Colonic mucosa (tissue), 4 donors: ENCODE results near the gene LDLRAD2. TPM values are rescaled to one million over a fixed set of nuclear protein-coding genes. Genes with fewer than 3 reads are reported as not detected.

Source experiments
- DNase-seq: peaks from one replicate; pipeline ENCODE4 v3.0.0-alpha.2; 2020
- H3K27ac ChIP-seq: fragments of 200-600 bp; one replicate; pipeline ENCODE4 v1.8.0; 2021
- H3K27me3 ChIP-seq: fragments of 200-600 bp; one replicate; pipeline ENCODE4 v1.8.0; 2021
- H3K36me3 ChIP-seq: fragments of 200-600 bp; one replicate; pipeline ENCODE4 v1.8.0; 2021
- H3K4me1 ChIP-seq: fragments of 200-600 bp; one replicate; pipeline ENCODE4 v1.8.0; 2021; ENCODE audit warnings: mild to moderate bottlenecking
- H3K4me3 ChIP-seq: fragments of 200-600 bp; one replicate; pipeline ENCODE4 v1.8.0; 2021
- H3K9ac ChIP-seq, 2 donors: one replicate each; pipeline ENCODE4 v1.7.0; 2013; ENCODE audit warnings: control low read depth in 2 of 2, low read depth in 2 of 2, low read length in 2 of 2
- H3K9me3 ChIP-seq: fragments of 200-600 bp; one replicate; pipeline ENCODE4 v1.8.0; 2021
- intact Hi-C: fragments of 100-400 bp; cut with DNase I; formaldehyde crosslinking; loops from one replicate; pipeline ENCODE4 v1.14.1; 2022
- total RNA-seq, 2 donors: library from RNA; stranded (reverse); fragmentation: NEBNext Ultra II Directional in 1 of 2; extraction: Animal tissue kit (Norgen Biotek cat#: 25700) in 1 of 2; gene quantifications; one replicate each; pipeline ENCODE4 v1.2.1, GENCODE V29; 2021
- TF ChIP-seq, protein P1 (sequence below): fragments of 200-600 bp; IDR thresholded peaks from one replicate; pipeline ENCODE4 v1.8.0; 2022; ENCODE audit warnings: antibody characterized with exemption, mild to moderate bottlenecking
- donor health status: healthy.
- donor health status: DM: no; HTN: no; CAD: no.
- donor health status: DM: no; HTN: no; CAD: no.

LDLRAD2 gene
- total RNA-seq, 2 donors from 2014 or later, result 0.08 to 0.25 TPM

DNA sequence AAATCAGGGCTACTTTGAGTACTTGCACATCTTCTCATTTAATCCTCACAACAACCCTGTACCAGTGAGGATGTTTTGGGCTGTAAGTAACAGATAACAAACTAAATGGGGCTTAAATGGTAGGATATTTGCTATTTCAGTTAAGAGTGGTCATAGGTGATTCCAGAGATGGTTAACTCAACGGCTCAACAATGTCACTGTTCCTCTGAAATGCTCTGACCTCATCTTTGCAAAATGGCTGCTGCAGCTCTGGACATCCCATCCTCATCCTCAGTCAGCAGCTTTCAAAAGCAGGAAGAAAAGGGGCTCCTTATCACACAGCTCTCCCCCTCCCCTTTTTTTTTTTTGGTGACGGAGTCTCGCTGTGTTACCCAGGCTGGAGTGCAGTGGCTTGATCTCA lies 1.5 kb downstream of the LDLRAD2 start:
- H3K4me3 ChIP-seq, result no peak overlapping the region
- intact Hi-C loops, result loop anchor here (10.0 kb wide), 1 partner anchor 151 kb away; no protein-coding TSS in a partner anchor
- no peak overlapping the region for H3K27ac ChIP-seq
- TF ChIP-seq, protein P1, sequence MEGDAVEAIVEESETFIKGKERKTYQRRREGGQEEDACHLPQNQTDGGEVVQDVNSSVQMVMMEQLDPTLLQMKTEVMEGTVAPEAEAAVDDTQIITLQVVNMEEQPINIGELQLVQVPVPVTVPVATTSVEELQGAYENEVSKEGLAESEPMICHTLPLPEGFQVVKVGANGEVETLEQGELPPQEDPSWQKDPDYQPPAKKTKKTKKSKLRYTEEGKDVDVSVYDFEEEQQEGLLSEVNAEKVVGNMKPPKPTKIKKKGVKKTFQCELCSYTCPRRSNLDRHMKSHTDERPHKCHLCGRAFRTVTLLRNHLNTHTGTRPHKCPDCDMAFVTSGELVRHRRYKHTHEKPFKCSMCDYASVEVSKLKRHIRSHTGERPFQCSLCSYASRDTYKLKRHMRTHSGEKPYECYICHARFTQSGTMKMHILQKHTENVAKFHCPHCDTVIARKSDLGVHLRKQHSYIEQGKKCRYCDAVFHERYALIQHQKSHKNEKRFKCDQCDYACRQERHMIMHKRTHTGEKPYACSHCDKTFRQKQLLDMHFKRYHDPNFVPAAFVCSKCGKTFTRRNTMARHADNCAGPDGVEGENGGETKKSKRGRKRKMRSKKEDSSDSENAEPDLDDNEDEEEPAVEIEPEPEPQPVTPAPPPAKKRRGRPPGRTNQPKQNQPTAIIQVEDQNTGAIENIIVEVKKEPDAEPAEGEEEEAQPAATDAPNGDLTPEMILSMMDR, result no peak
- no peaks in the 10 kb centered on the region for H3K27me3 ChIP-seq
- no peak overlapping the region for H3K9ac ChIP-seq
- DNase-seq, result no peak
- H3K4me1 ChIP-seq, result no peaks in the 10 kb centered on the region
- H3K36me3 ChIP-seq, result no peaks in the 10 kb centered on the region
- no peaks in the 10 kb centered on the region for H3K9me3 ChIP-seq

DNA sequence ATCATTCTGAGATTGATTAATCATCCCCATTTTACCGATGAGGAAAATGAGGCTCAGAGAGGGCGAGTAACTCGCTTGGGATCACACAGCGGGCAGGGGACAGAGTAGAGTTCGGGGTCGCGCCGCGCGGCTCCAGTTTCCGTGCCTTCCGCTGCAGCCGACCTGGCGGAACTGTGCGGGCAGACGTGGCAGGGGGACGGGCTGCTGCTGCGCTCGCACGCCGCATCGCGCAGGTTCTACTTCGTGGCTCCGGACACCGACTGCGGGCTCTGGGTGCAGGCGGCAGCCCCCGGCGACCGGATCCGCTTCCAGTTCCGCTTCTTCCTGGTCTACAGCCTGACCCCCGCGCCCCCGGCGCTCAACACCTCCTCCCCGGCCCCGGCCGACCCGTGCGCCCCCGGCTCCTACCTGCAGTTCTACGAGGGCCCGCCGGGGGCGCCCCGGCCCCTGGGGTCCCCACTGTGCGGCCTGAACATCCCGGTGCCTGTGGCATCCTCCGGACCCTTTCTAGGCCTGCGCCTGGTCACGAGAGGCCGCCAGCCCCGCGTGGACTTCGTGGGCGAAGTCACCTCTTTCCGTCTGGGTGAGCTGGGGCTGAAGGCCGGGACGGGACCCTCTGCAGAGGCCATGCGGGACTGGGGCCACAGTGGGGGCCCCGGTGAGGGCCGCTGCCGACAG lies 2.3 kb downstream of the LDLRAD2 start:
- no peak for DNase-seq
- TF ChIP-seq, protein P1, result peak; percentile 42
- H3K9me3 ChIP-seq, result no peaks in the 10 kb centered on the region
- H3K27ac ChIP-seq, result no peak overlapping the region
- H3K27me3 ChIP-seq, result no peaks in the 10 kb centered on the region
- H3K4me1 ChIP-seq, result no peaks in the 10 kb centered on the region
- H3K9ac ChIP-seq, result peak overlapping the region in 1 of 2 donors; percentile 50
- peak overlapping the region; percentile 34 for H3K4me3 ChIP-seq
- H3K36me3 ChIP-seq, result no peaks in the 10 kb centered on the region
- intact Hi-C loops, result loop anchor here (10.0 kb wide), 1 partner anchor 150 kb away; no protein-coding TSS in a partner anchor

GRCh38 chr1:21814981-21815582 lies 3.0 kb downstream of the LDLRAD2 start:
- H3K9me3 ChIP-seq, result no peaks in the 10 kb centered on the region
- no peaks in the 10 kb centered on the region for H3K27me3 ChIP-seq
- intact Hi-C loops, result loop anchor here (10.0 kb wide), 1 partner anchor 150 kb away; no protein-coding TSS in a partner anchor
- no peak for DNase-seq
- no peak overlapping the region for H3K4me3 ChIP-seq
- no peaks in the 10 kb centered on the region for H3K36me3 ChIP-seq
- H3K9ac ChIP-seq, result no peak overlapping the region
- H3K4me1 ChIP-seq, result no peaks in the 10 kb centered on the region
- H3K27ac ChIP-seq, result no peak overlapping the region
- TF ChIP-seq, protein P1, result no peak

GRCh38 chr1:21815724-21816321 lies 3.8 kb downstream of the LDLRAD2 start:
- DNase-seq, result no peak
- H3K27me3 ChIP-seq, result no peaks in the 10 kb centered on the region
- intact Hi-C loops, result loop anchor here (10.0 kb wide), 1 partner anchor 149 kb away; no protein-coding TSS in a partner anchor
- H3K9ac ChIP-seq, result no peak overlapping the region
- no peaks in the 10 kb centered on the region for H3K9me3 ChIP-seq
- H3K4me1 ChIP-seq, result no peaks in the 10 kb centered on the region
- TF ChIP-seq, protein P1, result no peak
- H3K4me3 ChIP-seq, result no peak overlapping the region
- H3K27ac ChIP-seq, result no peak overlapping the region
- no peaks in the 10 kb centered on the region for H3K36me3 ChIP-seq

DNA sequence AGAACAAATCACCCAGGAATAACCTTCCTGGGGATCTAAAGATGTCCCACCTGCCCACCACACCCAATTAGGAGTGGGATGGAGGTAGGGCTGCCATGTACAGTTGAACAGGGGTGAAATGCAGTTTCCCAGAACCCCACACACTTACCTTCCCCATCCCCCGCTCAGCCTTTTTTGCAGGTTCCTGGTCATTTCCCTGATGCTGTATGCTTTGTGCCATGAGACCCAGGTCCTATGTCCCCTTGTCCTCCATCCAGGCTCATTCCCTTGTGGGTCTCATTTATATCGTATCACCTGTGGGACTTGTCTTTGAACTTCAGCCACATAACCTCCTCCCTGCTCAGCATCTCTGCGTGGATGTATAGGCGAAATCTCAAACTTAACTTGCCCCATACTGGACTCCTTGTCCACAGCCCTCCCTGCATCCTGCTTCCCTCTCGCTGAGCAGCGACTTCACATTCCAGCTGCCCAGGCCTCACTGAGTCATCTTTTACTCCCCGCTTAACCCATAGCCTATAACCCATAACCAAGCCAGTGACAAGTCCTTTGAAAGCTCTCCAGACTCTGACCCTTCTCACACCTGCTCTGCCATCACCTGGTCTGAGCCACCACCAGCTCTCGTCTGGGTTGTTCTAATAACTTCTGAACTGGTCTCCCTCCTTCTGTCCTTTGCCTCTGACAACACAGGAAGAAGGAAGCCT lies 4.7 kb downstream of the LDLRAD2 start:
- DNase-seq, result no peak
- H3K4me3 ChIP-seq, result no peak overlapping the region
- TF ChIP-seq, protein P1, result no peak
- H3K9me3 ChIP-seq, result no peaks in the 10 kb centered on the region
- H3K4me1 ChIP-seq, result no peaks in the 10 kb centered on the region
- no peak overlapping the region for H3K27ac ChIP-seq
- no peaks in the 10 kb centered on the region for H3K36me3 ChIP-seq
- no peak overlapping the region for H3K9ac ChIP-seq
- intact Hi-C loops, result loop anchor here (10.0 kb wide), 1 partner anchor 148 kb away; no protein-coding TSS in a partner anchor
- no peaks in the 10 kb centered on the region for H3K27me3 ChIP-seq
